HCT116 (cell line): ENCODE results near the gene MED13L.

Experiments used
- EGR1 ChIP-seq: IDR thresholded peaks from 2 replicates; pipeline ENCODE4 v1.6.1; 2012; ENCODE audit warnings: low read depth
- ELF1 ChIP-seq: IDR thresholded peaks from 2 replicates; pipeline ENCODE4 v1.6.1; 2012; ENCODE audit warnings: low read depth, borderline replicate concordance
- EZH2 ChIP-seq: fragments of 200-600 bp; sonication (generic); IDR thresholded peaks from 2 replicates; pipeline ENCODE4 v1.6.1; 2017; ENCODE audit warnings: antibody characterized with exemption, mixed run types
- EZH2phosphoT487 ChIP-seq: fragments of 200-600 bp; IDR thresholded peaks from 2 replicates; pipeline ENCODE4 v1.6.1; 2018; ENCODE audit warnings: antibody characterized with exemption, borderline replicate concordance
- JUND ChIP-seq: IDR thresholded peaks from 2 replicates; pipeline ENCODE4 v1.6.1; 2012
- MAX ChIP-seq: IDR thresholded peaks from 2 replicates; pipeline ENCODE4 v1.6.1; 2012
- POLR2A ChIP-seq: IDR thresholded peaks from 2 replicates; pipeline ENCODE4 v1.7.0; 2011; ENCODE audit warnings: borderline replicate concordance; ENCODE audit not compliant: insufficient read depth, insufficient read length; ENCODE audit errors: extremely low read depth
- RAD21 ChIP-seq: IDR thresholded peaks from 2 replicates; pipeline ENCODE4 v1.6.1; 2012; ENCODE audit warnings: low read depth, mild to moderate bottlenecking
- SP1 ChIP-seq: IDR thresholded peaks from 2 replicates; pipeline ENCODE4 v1.6.1; 2012; ENCODE audit warnings: low read depth
- SRF ChIP-seq: IDR thresholded peaks from 2 replicates; pipeline ENCODE4 v1.6.1; 2012; ENCODE audit warnings: low read depth
- TF ChIP-seq, protein P1 (sequence below), 3 experiments: fragments of 200-600 bp in 1 of 3; sonication (generic) in 1 of 3; IDR thresholded peaks in 2 of 3; conservative IDR thresholded peaks in 1 of 3; 2 replicates each; pipeline ENCODE4 v1.5.1; 2012 to 2017; ENCODE audit warnings: low read depth in 2 of 3, low read length in 2 of 3, antibody characterized with exemption in 1 of 3, borderline replicate concordance in 1 of 3, control low read depth in 1 of 3, mild to moderate bottlenecking in 1 of 3, mixed read lengths in 1 of 3, mixed run types in 1 of 3, moderate library complexity in 1 of 3; ENCODE audit not compliant: insufficient read depth in 1 of 3

- TF ChIP-seq RAD21 (no peak), EZH2 (no peak), POLR2A (no peak), EZH2phosphoT487 (no peak), SP1 (no peak), MAX (no peak), SRF (no peak), JUND (no peak), EGR1 (no peak), ELF1 (no peak)
- TF ChIP-seq, protein P1, sequence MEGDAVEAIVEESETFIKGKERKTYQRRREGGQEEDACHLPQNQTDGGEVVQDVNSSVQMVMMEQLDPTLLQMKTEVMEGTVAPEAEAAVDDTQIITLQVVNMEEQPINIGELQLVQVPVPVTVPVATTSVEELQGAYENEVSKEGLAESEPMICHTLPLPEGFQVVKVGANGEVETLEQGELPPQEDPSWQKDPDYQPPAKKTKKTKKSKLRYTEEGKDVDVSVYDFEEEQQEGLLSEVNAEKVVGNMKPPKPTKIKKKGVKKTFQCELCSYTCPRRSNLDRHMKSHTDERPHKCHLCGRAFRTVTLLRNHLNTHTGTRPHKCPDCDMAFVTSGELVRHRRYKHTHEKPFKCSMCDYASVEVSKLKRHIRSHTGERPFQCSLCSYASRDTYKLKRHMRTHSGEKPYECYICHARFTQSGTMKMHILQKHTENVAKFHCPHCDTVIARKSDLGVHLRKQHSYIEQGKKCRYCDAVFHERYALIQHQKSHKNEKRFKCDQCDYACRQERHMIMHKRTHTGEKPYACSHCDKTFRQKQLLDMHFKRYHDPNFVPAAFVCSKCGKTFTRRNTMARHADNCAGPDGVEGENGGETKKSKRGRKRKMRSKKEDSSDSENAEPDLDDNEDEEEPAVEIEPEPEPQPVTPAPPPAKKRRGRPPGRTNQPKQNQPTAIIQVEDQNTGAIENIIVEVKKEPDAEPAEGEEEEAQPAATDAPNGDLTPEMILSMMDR (IDR thresholded peaks at IDR 0.05 in 2 of 3, conservative IDR thresholded peaks at IDR 0.05 in 1 of 3; ENCODE audit: borderline replicate concordance in 1 of 3, insufficient read depth in 1 of 3, low read depth in 2 of 3, low read length in 2 of 3), result no peak
Measured at GRCh38 chr12:116138781-116139180, 138.7 kb downstream of the MED13L start.
